CD4-positive, alpha-beta T cell (primary cell): ENCODE measurements around the gene HOXA11. TPM values are rescaled to one million over a fixed set of nuclear protein-coding genes. Genes with fewer than 3 reads are reported as not detected.

Experiments used
- ATAC-seq: fragments of 200-7000 bp; cut with Tn5 transposase; one replicate; pipeline ENCODE4 v1.10.0; 2022; ENCODE audit warnings: mild to moderate bottlenecking; ENCODE audit not compliant: poor library complexity
- CTCF ChIA-PET: fragments of 350-600 bp; sonication (Branson Sonifier 250); formaldehyde crosslinking; loops from one replicate; lab custom pipeline; 2021; ENCODE audit warnings: antibody characterized with exemption, inconsistent platforms; lab: Charles Lee
- POLR2A ChIA-PET: fragments of 350-600 bp; sonication (Branson Sonifier 250); formaldehyde crosslinking; loops from one replicate; lab custom pipeline; 2021; ENCODE audit warnings: antibody characterized with exemption, inconsistent platforms; lab: Charles Lee
- DNase-seq, 14 experiments: peaks; one replicate each; pipeline ENCODE4 v3.0.0-alpha.2; 2013 to 2020; ENCODE audit warnings: mixed read lengths in 2 of 14
- H3K27ac ChIP-seq, 2 donors: one replicate each; pipeline versions ENCODE4 v1.5.1 to v1.7.0; 2013; ENCODE audit warnings: low read length in 2 of 2, low read depth in 1 of 2, mild to moderate bottlenecking in 1 of 2
- H3K27me3 ChIP-seq, 2 experiments: 1 replicate in 1 of 2; 2 replicates in 1 of 2; pipeline versions ENCODE4 v1.6.1 to v1.7.0; 2013; ENCODE audit warnings: low read length in 2 of 2, control low read depth in 1 of 2, mild to moderate bottlenecking in 1 of 2, moderate library complexity in 1 of 2; ENCODE audit not compliant: insufficient read depth in 2 of 2, control insufficient read depth in 1 of 2
- H3K36me3 ChIP-seq: one replicate; pipeline ENCODE4 v1.6.1; 2013; ENCODE audit warnings: low read length, control low read depth; ENCODE audit not compliant: insufficient read depth
- H3K4me1 ChIP-seq: one replicate; pipeline ENCODE4 v1.6.1; 2013; ENCODE audit warnings: low read length, control low read depth; ENCODE audit not compliant: insufficient read depth
- H3K4me3 ChIP-seq: one replicate; pipeline ENCODE4 v1.5.1; 2013; ENCODE audit warnings: mild to moderate bottlenecking, low read length, moderate library complexity
- H3K9me3 ChIP-seq, 2 experiments: 1 replicate in 1 of 2; 2 replicates in 1 of 2; pipeline versions ENCODE4 v1.6.1 to v1.7.0; 2013; ENCODE audit warnings: low read length in 2 of 2, mild to moderate bottlenecking in 2 of 2, control low read depth in 1 of 2, moderate library complexity in 1 of 2; ENCODE audit not compliant: control insufficient read depth in 1 of 2, insufficient read depth in 1 of 2
- H3K27ac Mint-ChIP-seq: one replicate; pipeline ENCODE4 v1.8.0; 2020; ENCODE audit warnings: mixed read lengths
- H3K27me3 Mint-ChIP-seq: one replicate; pipeline ENCODE4 v1.8.0; 2021; ENCODE audit warnings: mixed read lengths
- H3K36me3 Mint-ChIP-seq: one replicate; pipeline ENCODE4 v1.8.0; 2021; ENCODE audit warnings: low read depth, mixed read lengths
- H3K4me1 Mint-ChIP-seq: one replicate; pipeline ENCODE4 v1.8.0; 2021; ENCODE audit warnings: low read depth, mixed read lengths
- H3K4me3 Mint-ChIP-seq: one replicate; pipeline ENCODE4 v1.8.0; 2020; ENCODE audit warnings: mild to moderate bottlenecking, mixed read lengths
- H3K9me3 Mint-ChIP-seq: one replicate; pipeline ENCODE4 v1.8.0; 2020; ENCODE audit warnings: mixed read lengths
- CTCF ChIP-seq: fragments of 200-600 bp; IDR thresholded peaks from one replicate; pipeline ENCODE4 v1.8.0; 2022; ENCODE audit warnings: antibody characterized with exemption, mild to moderate bottlenecking
- intact Hi-C, 2 experiments: fragments of 100-400 bp; cut with DNase I in 1 of 2; cut with micrococcal nuclease in 1 of 2; formaldehyde crosslinking; loops; one replicate each; pipeline versions ENCODE4 v1.15.1 to v1.9.0; 2023 to 2025; cut with DNase I, micrococcal nuclease
- total RNA-seq, 174 experiments: library from RNA in 2 of 174; stranded (reverse) in 2 of 174; gene quantifications; one replicate each; pipeline ENCODE4 v1.2.3 and lab custom pipeline; 2021 to 2026

Gene HOXA11
- total RNA-seq, 2 experiments from 2014 or later, result not detected

- ATAC-seq (no peak), DNase-seq (no peak)
- Histone ChIP-seq H3K4me3 (no peak overlapping the region), H3K9me3 (peaks cover 0 to 51% of the 10 kb centered on the region in 2 experiments), H3K36me3 (no peaks in the 10 kb centered on the region), H3K27ac (no peak overlapping the region), H3K4me1 (peaks cover 29% of the 10 kb centered on the region), H3K27me3 (peaks cover 76 to 92% of the 10 kb centered on the region in 2 experiments)
- H3K27me3 Mint-ChIP-seq, result peaks cover 96% of the 10 kb centered on the region
- no peak for TF ChIP-seq CTCF
- no peak overlapping the region for H3K27ac Mint-ChIP-seq
- H3K4me3 Mint-ChIP-seq, result no peak overlapping the region
- intact Hi-C loops, result loop anchor here in 1 of 2 experiments (5.0 kb wide), 1 partner anchor 1227 kb away; no protein-coding TSS in a partner anchor
- peaks cover 15% of the 10 kb centered on the region for H3K4me1 Mint-ChIP-seq
- CTCF ChIA-PET, result interaction anchor here (0.7 to 2.0 kb wide), 11 partner anchors 8 to 1310 kb away, joined by 3 to 17 read pairs (median 7); no protein-coding TSS in a partner anchor
- no peaks in the 10 kb centered on the region for H3K9me3 Mint-ChIP-seq
- H3K36me3 Mint-ChIP-seq, result no peaks in the 10 kb centered on the region
- POLR2A ChIA-PET, result no interaction called here
These were observed 6.0 kb downstream of the HOXA11 start for GRCh38 chr7:27179030-27179429.

GRCh38 chr7:27178366-27178765, 6.7 kb downstream of the HOXA11 start:
- Histone ChIP-seq H3K9me3 (peaks cover 0 to 45% of the 10 kb centered on the region in 2 experiments), H3K4me3 (no peak overlapping the region), H3K27me3 (peaks cover 71 to 92% of the 10 kb centered on the region in 2 experiments), H3K4me1 (peaks cover 28% of the 10 kb centered on the region), H3K36me3 (no peaks in the 10 kb centered on the region), H3K27ac (no peak overlapping the region)
- H3K27me3 Mint-ChIP-seq, result peaks cover 90% of the 10 kb centered on the region
- no peak overlapping the region for H3K27ac Mint-ChIP-seq
- ATAC-seq (no peak), DNase-seq (no peak)
- H3K36me3 Mint-ChIP-seq, result no peaks in the 10 kb centered on the region
- peaks cover 10% of the 10 kb centered on the region for H3K4me1 Mint-ChIP-seq
- H3K4me3 Mint-ChIP-seq, result no peak overlapping the region
- ChIA-PET POLR2A (no interaction called here), CTCF (interaction anchor here (0.8 to 2.0 kb wide), 5 partner anchors 9 to 19 kb away, joined by 3 to 13 read pairs (median 8); no protein-coding TSS in a partner anchor)
- TF ChIP-seq CTCF, result no peak
- intact Hi-C loops, result loop anchor here in 1 of 2 experiments (5.0 kb wide), 1 partner anchor 1226 kb away; no protein-coding TSS in a partner anchor
- no peaks in the 10 kb centered on the region for H3K9me3 Mint-ChIP-seq

GRCh38 chr7:27177795-27178320, 7.2 kb downstream of the HOXA11 start:
- Mint-ChIP-seq H3K4me3 (no peak overlapping the region), H3K27me3 (peaks cover 87% of the 10 kb centered on the region), H3K9me3 (no peaks in the 10 kb centered on the region), H3K27ac (no peak overlapping the region), H3K4me1 (peaks cover 10% of the 10 kb centered on the region), H3K36me3 (no peaks in the 10 kb centered on the region)
- DNase-seq (no peak), ATAC-seq (no peak)
- intact Hi-C loops, result loop anchor here in 1 of 2 experiments (5.0 kb wide), 1 partner anchor 1226 kb away; no protein-coding TSS in a partner anchor
- Histone ChIP-seq H3K27me3 (peaks cover 70 to 92% of the 10 kb centered on the region in 2 experiments), H3K27ac (no peak overlapping the region), H3K9me3 (peaks cover 0 to 44% of the 10 kb centered on the region in 2 experiments), H3K4me3 (no peak overlapping the region), H3K4me1 (peaks cover 27% of the 10 kb centered on the region), H3K36me3 (no peaks in the 10 kb centered on the region)
- CTCF ChIA-PET, result interaction anchor here (1.8 to 2.2 kb wide), 2 partner anchors 17 to 27 kb away, joined by 8 read pairs; no protein-coding TSS in a partner anchor
- POLR2A ChIA-PET, result no interaction called here
- TF ChIP-seq CTCF, result no peak
